GM18507 (cell line): ENCODE data around the gene PTPRN2.
"Not testable (repeated sequence)": the region's sequence is repeated elsewhere in the genome, so short reads cannot be mapped to it uniquely, and the experiment has no call there.

Source experiments
- DNase-seq: peaks from one replicate; pipeline ENCODE4 v3.0.0; 2011; ENCODE audit warnings: low read depth; ENCODE audit not compliant: insufficient read length; ENCODE audit errors: extremely low spot score
- FAIRE-seq: peaks from 2 replicates; lab custom pipeline; 2011; peaks lifted over from hg19 to GRCh38; lab: Jason Lieb, UNC

The PTPRN2 gene

GRCh38 chr7:157731126-157731525 lies 856.5 kb downstream of the PTPRN2 start:
- no peak for DNase-seq
- FAIRE-seq = no peak

- FAIRE-seq = no peak
These were observed 857.0 kb downstream of the PTPRN2 start for GRCh38 chr7:157730614-157731013.

GRCh38 chr7:157729566-157729965 lies 858.1 kb downstream of the PTPRN2 start:
- DNase-seq (no peak), FAIRE-seq (no peak)

More at GRCh38 chr7:157730614-157731013, 857.0 kb downstream of the PTPRN2 start:
- DNase-seq = no peak

- DNase-seq (no peak), FAIRE-seq (no peak)
These were observed 859.5 kb downstream of the PTPRN2 start for GRCh38 chr7:157727964-157728615.

- DNase-seq (no peak), FAIRE-seq (no peak)
These were observed 860.9 kb downstream of the PTPRN2 start for GRCh38 chr7:157726764-157727163.

- not testable (repeated sequence) for FAIRE-seq
These were observed 862.3 kb downstream of the PTPRN2 start for GRCh38 chr7:157725312-157725711.

GRCh38 chr7:157723205-157723604 lies 864.4 kb downstream of the PTPRN2 start:
- no peak for DNase-seq
- FAIRE-seq = no peak

More at GRCh38 chr7:157725312-157725711, 862.3 kb downstream of the PTPRN2 start:
- DNase-seq = not testable (repeated sequence)

- FAIRE-seq (no peak), DNase-seq (no peak)
These were observed 865.2 kb downstream of the PTPRN2 start for GRCh38 chr7:157722137-157723060.

GRCh38 chr7:157721468-157722136 lies 866.0 kb downstream of the PTPRN2 start:
- DNase-seq = no peak
- no peak for FAIRE-seq

- DNase-seq = no peak
- FAIRE-seq = no peak
These were observed 867.6 kb downstream of the PTPRN2 start for GRCh38 chr7:157719705-157720655.

- no peak for DNase-seq
These were observed 868.5 kb downstream of the PTPRN2 start for GRCh38 chr7:157719008-157719682.

GRCh38 chr7:157718303-157719007 lies 869.2 kb downstream of the PTPRN2 start:
- FAIRE-seq (no peak), DNase-seq (no peak)

More at GRCh38 chr7:157719008-157719682, 868.5 kb downstream of the PTPRN2 start:
- no peak for FAIRE-seq

GRCh38 chr7:157717211-157718174 lies 870.1 kb downstream of the PTPRN2 start:
- FAIRE-seq (no peak), DNase-seq (no peak)

GRCh38 chr7:157715938-157716280 lies 871.7 kb downstream of the PTPRN2 start:
- DNase-seq (no peak), FAIRE-seq (no peak)

GRCh38 chr7:157715071-157715937 lies 872.3 kb downstream of the PTPRN2 start:
- FAIRE-seq (no peak), DNase-seq (no peak)
